ENCODE measurements around the gene TGFBRAP1.

- TF ChIP-seq CTCF (IDR thresholded peaks at IDR 0.05) (no peak), POLR2AphosphoS5 (IDR thresholded peaks at IDR 0.05) (no peak)
Measured at GRCh38 chr2:105329197-105329554, 359 bp downstream of the TGFBRAP1 start.
